Subcutaneous adipose tissue (tissue), 4 donors: ENCODE results near the gene GRM8. TPM values are rescaled to one million over a fixed set of nuclear protein-coding genes. Genes with fewer than 3 reads are reported as not detected.

Experiments
- total RNA-seq, 4 donors: library from RNA; depleted of rRNA; stranded (reverse); fragments of >200 nt; gene quantifications; one replicate each; pipeline ENCODE4 v1.1.0, GENCODE V29; 2016
- TF ChIP-seq, protein P1 (sequence below): fragments of 450-650 bp; IDR thresholded peaks from one replicate; pipeline ENCODE4 v1.5.1; 2016; ENCODE audit warnings: low read depth, mild to moderate bottlenecking, control low read depth, antibody characterized with exemption, moderate library complexity

Gene GRM8
- total RNA-seq, 4 donors from 2014 or later = not detected

GRCh38 chr7:127066974-127067373 lies 185.8 kb downstream of the GRM8 start:
- TF ChIP-seq, protein P1, sequence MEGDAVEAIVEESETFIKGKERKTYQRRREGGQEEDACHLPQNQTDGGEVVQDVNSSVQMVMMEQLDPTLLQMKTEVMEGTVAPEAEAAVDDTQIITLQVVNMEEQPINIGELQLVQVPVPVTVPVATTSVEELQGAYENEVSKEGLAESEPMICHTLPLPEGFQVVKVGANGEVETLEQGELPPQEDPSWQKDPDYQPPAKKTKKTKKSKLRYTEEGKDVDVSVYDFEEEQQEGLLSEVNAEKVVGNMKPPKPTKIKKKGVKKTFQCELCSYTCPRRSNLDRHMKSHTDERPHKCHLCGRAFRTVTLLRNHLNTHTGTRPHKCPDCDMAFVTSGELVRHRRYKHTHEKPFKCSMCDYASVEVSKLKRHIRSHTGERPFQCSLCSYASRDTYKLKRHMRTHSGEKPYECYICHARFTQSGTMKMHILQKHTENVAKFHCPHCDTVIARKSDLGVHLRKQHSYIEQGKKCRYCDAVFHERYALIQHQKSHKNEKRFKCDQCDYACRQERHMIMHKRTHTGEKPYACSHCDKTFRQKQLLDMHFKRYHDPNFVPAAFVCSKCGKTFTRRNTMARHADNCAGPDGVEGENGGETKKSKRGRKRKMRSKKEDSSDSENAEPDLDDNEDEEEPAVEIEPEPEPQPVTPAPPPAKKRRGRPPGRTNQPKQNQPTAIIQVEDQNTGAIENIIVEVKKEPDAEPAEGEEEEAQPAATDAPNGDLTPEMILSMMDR = no peak

- TF ChIP-seq, protein P1 = no peak
Observed at GRCh38 chr7:127059475-127059874, 193.3 kb downstream of the GRM8 start.

DNA sequence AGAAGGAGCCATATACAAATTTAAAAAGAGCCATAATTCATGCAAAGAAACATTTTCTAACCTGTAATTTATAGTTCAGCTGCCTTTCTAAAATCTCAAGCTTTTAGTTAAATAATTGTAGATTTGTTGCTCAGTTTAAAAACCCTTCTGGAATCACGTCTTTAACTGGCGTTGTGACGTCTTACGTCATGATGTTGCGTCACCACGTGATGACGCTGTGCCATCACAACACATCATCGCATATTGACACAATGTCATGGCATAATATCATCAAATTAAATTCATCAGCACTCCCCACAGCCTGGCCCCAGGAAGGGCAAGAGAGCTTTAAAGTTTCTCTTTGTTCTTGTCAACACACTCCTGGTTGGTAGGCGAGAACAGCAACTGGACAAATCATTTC lies 194.8 kb downstream of the GRM8 start:
- TF ChIP-seq, protein P1 = no peak

GRCh38 chr7:127056202-127056601 lies 196.5 kb downstream of the GRM8 start:
- TF ChIP-seq, protein P1 = no peak

- TF ChIP-seq, protein P1 = no peak
Observed at GRCh38 chr7:127047521-127047920, 205.2 kb downstream of the GRM8 start.

GRCh38 chr7:127041689-127042452 lies 210.9 kb downstream of the GRM8 start:
- TF ChIP-seq, protein P1 = no peak

GRCh38 chr7:127040042-127040441 lies 212.7 kb downstream of the GRM8 start:
- TF ChIP-seq, protein P1 = no peak
